ENCODE results near the gene HDAC4. TPM values are rescaled to one million over a fixed set of nuclear protein-coding genes. Genes with fewer than 3 reads are reported as not detected.

Gene HDAC4
- total RNA-seq, 1 donor from 2014 or later, result 11.8 TPM

DNA sequence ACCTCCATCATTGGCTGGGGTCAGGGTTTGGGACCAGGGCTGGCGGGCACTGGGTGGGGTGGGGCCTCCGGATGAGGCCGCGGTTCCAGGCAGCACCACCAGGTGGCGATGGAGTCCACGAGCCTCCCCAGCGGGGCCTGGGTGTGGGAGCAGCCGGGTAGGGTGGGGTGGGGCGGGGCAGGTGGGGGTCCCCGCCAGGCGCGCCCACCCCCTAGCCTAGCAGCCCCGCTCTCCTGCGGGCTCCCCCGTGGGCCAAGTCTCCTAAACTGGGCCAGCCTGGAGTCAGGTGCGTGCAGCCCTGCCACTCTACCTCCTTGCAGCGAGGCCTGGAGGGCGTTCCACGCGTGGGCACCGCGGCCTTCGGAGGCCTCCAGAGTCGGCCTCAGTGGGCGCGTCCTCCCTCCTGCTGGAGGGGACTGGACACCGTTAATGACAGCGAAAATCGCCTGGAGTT is 365.4 kb downstream of the HDAC4 start:
- Histone ChIP-seq H3K4me2 (ENCODE audit: low read length) (no peak overlapping the region), H3K36me3 (ENCODE audit: insufficient read depth, low read length) (no peaks in the 10 kb centered on the region), H2AFZ (ENCODE audit: low read depth, low read length) (no peak overlapping the region), H3K79me2 (ENCODE audit: insufficient read depth, low read length) (no peaks in the 10 kb centered on the region), H3K4me3 (ENCODE audit: insufficient read depth, low read depth, low read length) (no peak overlapping the region), H3K9ac (ENCODE audit: low read length) (no peak overlapping the region), H3K27ac (ENCODE audit: low read depth, low read length) (no peak overlapping the region), H3K4me1 (ENCODE audit: insufficient read depth, low read length) (no peaks in the 10 kb centered on the region), H4K20me1 (ENCODE audit: insufficient read depth, low read length) (no peaks in the 10 kb centered on the region), H3K27me3 (ENCODE audit: insufficient read depth, low read length) (peaks cover 9% of the 10 kb centered on the region), H3K9me3 (ENCODE audit: insufficient read depth, low read depth, low read length) (no peaks in the 10 kb centered on the region)
- Mint-ChIP-seq H3K27me3 (ENCODE audit: low read depth, unreplicated experiment) (peaks cover 26% of the 10 kb centered on the region), H3K4me1 (ENCODE audit: low read depth, unreplicated experiment) (peaks cover 2% of the 10 kb centered on the region), H3K36me3 (ENCODE audit: low read depth, unreplicated experiment) (no peaks in the 10 kb centered on the region), H3K9me3 (ENCODE audit: unreplicated experiment) (peaks cover 3% of the 10 kb centered on the region), H3K27ac (ENCODE audit: unreplicated experiment) (no peak overlapping the region), H3K4me3 (ENCODE audit: unreplicated experiment) (no peak overlapping the region)
- no peak for FAIRE-seq
- no peak for DNase-seq (ENCODE audit: low read depth)
- no peak for TF ChIP-seq EZH2 (IDR thresholded peaks at IDR 0.05; ENCODE audit: insufficient read depth, low read length)
- TF ChIP-seq, protein P1, sequence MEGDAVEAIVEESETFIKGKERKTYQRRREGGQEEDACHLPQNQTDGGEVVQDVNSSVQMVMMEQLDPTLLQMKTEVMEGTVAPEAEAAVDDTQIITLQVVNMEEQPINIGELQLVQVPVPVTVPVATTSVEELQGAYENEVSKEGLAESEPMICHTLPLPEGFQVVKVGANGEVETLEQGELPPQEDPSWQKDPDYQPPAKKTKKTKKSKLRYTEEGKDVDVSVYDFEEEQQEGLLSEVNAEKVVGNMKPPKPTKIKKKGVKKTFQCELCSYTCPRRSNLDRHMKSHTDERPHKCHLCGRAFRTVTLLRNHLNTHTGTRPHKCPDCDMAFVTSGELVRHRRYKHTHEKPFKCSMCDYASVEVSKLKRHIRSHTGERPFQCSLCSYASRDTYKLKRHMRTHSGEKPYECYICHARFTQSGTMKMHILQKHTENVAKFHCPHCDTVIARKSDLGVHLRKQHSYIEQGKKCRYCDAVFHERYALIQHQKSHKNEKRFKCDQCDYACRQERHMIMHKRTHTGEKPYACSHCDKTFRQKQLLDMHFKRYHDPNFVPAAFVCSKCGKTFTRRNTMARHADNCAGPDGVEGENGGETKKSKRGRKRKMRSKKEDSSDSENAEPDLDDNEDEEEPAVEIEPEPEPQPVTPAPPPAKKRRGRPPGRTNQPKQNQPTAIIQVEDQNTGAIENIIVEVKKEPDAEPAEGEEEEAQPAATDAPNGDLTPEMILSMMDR (IDR thresholded peaks at IDR 0.05; ENCODE audit: insufficient read depth, low read depth, low read length), result no peak

- no peak for TF ChIP-seq EZH2 (IDR thresholded peaks at IDR 0.05; ENCODE audit: insufficient read depth, low read length)
- TF ChIP-seq, protein P1 (IDR thresholded peaks at IDR 0.05; ENCODE audit: insufficient read depth, low read depth, low read length), result no peak
- no peak overlapping the region for H3K4me2 ChIP-seq (ENCODE audit: low read length)
- no peak overlapping the region for H3K9ac ChIP-seq (ENCODE audit: low read length)
- no peaks in the 10 kb centered on the region for H3K36me3 ChIP-seq (ENCODE audit: insufficient read depth, low read length)
- H3K27me3 ChIP-seq (ENCODE audit: insufficient read depth, low read length), result peaks cover 11% of the 10 kb centered on the region
- Mint-ChIP-seq H3K27me3 (ENCODE audit: low read depth, unreplicated experiment) (peaks cover 26% of the 10 kb centered on the region), H3K4me3 (ENCODE audit: unreplicated experiment) (no peak overlapping the region), H3K9me3 (ENCODE audit: unreplicated experiment) (peaks cover 3% of the 10 kb centered on the region), H3K27ac (ENCODE audit: unreplicated experiment) (no peak overlapping the region), H3K36me3 (ENCODE audit: low read depth, unreplicated experiment) (no peaks in the 10 kb centered on the region), H3K4me1 (ENCODE audit: low read depth, unreplicated experiment) (peaks cover 8% of the 10 kb centered on the region)
- no peak for DNase-seq (ENCODE audit: low read depth)
- no peak overlapping the region for H2AFZ ChIP-seq (ENCODE audit: low read depth, low read length)
- no peak overlapping the region for H3K4me3 ChIP-seq (ENCODE audit: insufficient read depth, low read depth, low read length)
- H3K27ac ChIP-seq (ENCODE audit: low read depth, low read length), result no peak overlapping the region
- no peaks in the 10 kb centered on the region for H3K9me3 ChIP-seq (ENCODE audit: insufficient read depth, low read depth, low read length)
- no peak for FAIRE-seq
- no peaks in the 10 kb centered on the region for H3K4me1 ChIP-seq (ENCODE audit: insufficient read depth, low read length)
- no peaks in the 10 kb centered on the region for H3K79me2 ChIP-seq (ENCODE audit: insufficient read depth, low read length)
- H4K20me1 ChIP-seq (ENCODE audit: insufficient read depth, low read length), result no peaks in the 10 kb centered on the region
Observed at GRCh38 chr2:239034561-239035341, 366.1 kb downstream of the HDAC4 start.
